Measurements from ENCODE around the gene MAP4K4. TPM values are rescaled to one million over a fixed set of nuclear protein-coding genes. Genes with fewer than 3 reads are reported as not detected.
"Not testable (repeated sequence)": the region's sequence is repeated elsewhere in the genome, so short reads cannot be mapped to it uniquely, and the experiment has no call there.

The MAP4K4 gene
- polyA plus RNA-seq, 3 donors, result 76.1 to 80.5 (median 78.5) TPM

DNA sequence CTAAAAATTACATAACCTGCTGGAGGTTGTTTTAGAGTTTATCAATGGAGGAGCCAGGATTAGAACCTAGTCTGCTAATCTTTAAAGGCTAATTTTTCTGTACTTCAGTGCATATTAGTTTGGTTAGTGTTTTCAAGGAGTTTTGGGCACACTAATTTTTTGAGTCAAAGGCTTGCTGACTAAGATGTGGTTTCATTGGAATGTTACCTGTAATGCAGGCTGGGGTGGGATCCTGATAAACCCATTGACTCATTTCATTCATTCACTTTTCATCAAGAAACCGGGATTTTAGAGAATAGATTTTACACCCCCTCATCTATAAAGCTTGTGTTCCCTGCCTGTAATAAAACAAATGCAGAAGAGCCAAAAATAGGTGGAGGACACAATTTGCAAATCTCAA, 202.4 kb downstream of the MAP4K4 start:
- no peak for DNase-seq

DNA sequence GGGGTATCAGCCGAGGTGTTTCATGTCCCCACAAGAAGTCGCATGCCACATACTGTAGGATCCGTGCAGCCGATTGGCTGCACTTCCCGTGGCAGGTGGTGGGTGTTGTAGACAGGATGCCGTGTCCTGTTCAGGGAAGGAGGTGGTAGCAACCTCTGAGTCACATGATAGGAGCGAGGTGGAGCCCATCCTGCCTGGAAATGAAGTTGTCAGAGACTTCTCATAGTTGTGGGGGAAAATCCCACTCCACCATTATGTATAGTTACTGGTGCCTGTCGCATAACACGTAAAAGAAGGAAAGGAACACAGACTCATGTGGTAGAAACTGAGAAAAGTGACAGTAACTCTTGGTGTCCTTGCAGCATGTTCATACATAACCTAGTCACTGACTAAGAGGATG, 202.9 kb downstream of the MAP4K4 start:
- no peak for DNase-seq

DNA sequence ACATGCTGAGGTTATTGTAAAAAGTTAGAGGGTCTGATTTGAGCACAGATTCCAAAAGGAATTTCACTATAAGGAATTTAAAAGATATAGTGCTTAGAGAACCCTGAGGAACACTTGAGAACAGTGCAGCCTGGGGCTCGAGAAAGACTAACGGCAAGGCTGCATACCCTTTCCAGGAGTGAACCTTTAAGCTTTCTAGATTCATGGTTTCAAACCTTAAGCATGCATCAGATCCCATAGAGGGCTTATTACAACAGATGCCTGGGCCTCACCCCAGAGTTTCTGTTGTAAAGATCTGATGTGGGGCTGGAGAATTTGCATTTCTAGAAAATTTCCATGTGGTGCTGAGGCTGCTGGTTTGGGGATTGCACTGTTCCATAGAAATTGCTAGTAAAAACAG, 203.7 kb downstream of the MAP4K4 start:
- no peak for DNase-seq

DNA sequence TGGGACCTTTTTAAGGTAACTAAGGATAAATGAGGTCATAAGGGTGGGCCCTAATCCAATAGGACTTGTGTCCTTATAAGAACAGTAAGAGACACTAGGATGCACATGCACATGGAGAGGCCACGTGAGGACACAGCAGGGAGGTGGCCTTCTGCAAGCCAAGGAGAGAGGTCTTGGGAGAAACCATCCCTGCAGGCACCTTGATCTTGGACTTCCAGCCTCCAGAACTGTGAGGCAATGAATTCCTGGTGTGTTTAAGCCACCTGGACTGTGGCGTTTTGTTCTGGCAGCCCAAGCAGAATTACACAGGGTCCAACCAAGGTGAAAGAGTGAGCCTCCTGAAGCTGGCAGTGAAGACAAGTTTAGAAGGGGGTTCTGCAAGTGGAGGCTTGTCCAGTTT, 204.7 kb downstream of the MAP4K4 start:
- no peak for DNase-seq

DNA sequence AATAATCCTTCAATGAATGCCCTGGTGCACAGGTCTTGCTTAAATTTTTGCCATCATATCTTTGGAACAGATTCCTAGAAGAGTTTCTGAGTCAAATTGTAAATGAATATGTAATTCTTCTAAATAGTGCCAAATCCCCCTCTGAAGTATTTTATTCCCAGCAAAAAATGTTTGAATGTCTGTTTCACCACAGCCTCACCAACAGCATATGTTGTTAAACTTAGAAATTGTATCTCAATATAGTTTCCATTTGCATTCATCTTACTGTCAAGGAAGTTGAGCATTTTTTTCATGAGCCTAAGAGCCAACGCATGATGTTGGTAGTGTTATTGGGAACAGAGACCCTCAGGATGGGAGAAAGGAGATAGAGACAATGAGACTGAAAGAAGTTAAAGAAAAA, 207.4 kb downstream of the MAP4K4 start:
- DNase-seq, result no peak

DNA sequence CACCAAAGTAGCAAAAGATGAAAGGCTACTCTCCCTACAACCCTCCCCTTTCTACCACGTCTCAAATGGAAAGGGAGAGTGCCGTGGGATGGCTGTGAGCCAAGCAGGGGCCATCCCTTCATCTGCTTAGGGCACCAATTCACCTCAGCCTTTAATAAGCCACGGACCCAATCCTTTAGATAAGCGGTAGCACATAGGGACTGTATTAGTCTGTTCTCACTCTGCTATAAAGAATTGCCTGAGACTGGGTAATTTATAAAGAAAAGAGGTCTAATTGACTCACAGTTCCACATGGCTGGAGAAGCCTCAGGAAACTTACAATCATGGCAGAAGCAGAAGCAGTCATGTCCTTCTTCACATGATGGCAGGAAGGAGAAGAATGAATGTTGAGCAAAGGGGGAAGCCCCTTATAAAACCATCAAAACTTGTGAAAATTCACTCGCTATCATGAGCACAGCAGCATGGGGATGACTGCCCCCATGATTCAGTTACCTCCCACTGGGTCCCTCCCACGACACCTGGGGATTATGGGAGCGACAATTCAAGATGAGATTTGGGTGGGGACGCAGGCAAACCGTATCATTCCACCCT, 208.3 kb downstream of the MAP4K4 start:
- no peak for DNase-seq

- DNase-seq, result no peak
Measured at GRCh38 chr2:101909760-101910159, 212.3 kb downstream of the MAP4K4 start.

- no peak for DNase-seq
Measured at GRCh38 chr2:101912545-101912944, 215.0 kb downstream of the MAP4K4 start.

GRCh38 chr2:101921319-101921952, 223.9 kb downstream of the MAP4K4 start:
- no peak for DNase-seq

DNA sequence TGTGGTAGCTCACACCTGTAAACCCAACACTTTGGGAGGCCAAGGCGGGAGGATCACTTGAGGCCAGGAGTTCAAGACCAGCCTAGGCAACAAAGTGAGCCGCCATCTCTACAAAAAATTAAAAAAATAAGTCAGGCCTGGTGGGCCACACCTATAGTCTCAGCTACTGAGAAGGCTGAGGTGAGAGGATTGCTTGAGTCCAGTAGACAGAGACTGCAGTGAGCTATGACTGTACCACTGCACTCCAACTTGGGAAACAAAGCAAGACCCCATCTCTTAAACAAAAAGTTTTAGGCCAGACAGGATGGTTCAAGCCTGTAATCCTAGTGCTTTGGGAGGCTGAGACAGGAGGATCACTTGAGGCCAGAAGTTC, 224.4 kb downstream of the MAP4K4 start:
- DNase-seq, result no peak

- not testable (repeated sequence) for DNase-seq
Measured at GRCh38 chr2:101924311-101924710, 226.8 kb downstream of the MAP4K4 start.

DNA sequence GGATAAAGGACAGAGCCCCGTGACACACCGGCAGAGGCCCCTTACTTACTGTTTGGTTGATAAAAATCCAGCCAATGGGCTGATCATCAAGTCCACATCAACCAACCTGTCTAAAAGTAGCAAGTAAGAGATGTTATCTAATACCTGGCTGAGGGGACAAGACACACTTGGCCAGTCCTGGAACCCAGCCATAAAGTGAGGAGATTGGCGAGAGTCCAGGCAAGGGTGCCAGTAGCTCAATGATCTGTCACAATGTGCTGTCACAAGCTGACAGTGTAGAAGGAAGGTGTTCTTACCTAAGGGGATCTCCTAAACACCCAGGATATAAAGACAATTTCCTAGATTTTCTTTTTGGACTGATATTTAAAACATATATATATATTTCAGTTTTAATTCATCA, 232.5 kb downstream of the MAP4K4 start:
- DNase-seq, result no peak

GRCh38 chr2:101930847-101931246, 233.3 kb downstream of the MAP4K4 start:
- DNase-seq, result no peak

- DNase-seq, result no peak
Measured at GRCh38 chr2:101931402-101931801, 233.9 kb downstream of the MAP4K4 start.

GRCh38 chr2:101935764-101936163, 238.3 kb downstream of the MAP4K4 start:
- DNase-seq, result not testable (repeated sequence)

GRCh38 chr2:101942851-101943250, 245.3 kb downstream of the MAP4K4 start:
- DNase-seq, result no peak

Other genes starting within 250 kb of the MAP4K4 start
- gene RFX8, start 222.6 kb upstream of the MAP4K4 start, polyA plus RNA-seq (ENCODE audit: insufficient read length in 3 of 3), result 1 to 10 TPM in 1 of 3 donors, under 1 TPM in 2; 0.75 to 1.2 (median 0.95) TPM